DND-41 (cell line): ENCODE measurements around the gene KRTAP22-1.

Source experiments
- EZH2 ChIP-seq: IDR thresholded peaks from 3 replicates; pipeline ENCODE4 v1.6.1; 2012; ENCODE audit warnings: borderline replicate concordance, low read depth, mild to moderate bottlenecking, moderate library complexity, low read length, inconsistent platforms; ENCODE audit not compliant: severe bottlenecking
- TF ChIP-seq, protein P1 (sequence below): IDR thresholded peaks from 2 replicates; pipeline ENCODE4 v1.5.1; 2012; ENCODE audit warnings: borderline replicate concordance, low read length, moderate library complexity, mild to moderate bottlenecking; ENCODE audit not compliant: poor library complexity, severe bottlenecking; ENCODE audit errors: extremely low read depth

DNA sequence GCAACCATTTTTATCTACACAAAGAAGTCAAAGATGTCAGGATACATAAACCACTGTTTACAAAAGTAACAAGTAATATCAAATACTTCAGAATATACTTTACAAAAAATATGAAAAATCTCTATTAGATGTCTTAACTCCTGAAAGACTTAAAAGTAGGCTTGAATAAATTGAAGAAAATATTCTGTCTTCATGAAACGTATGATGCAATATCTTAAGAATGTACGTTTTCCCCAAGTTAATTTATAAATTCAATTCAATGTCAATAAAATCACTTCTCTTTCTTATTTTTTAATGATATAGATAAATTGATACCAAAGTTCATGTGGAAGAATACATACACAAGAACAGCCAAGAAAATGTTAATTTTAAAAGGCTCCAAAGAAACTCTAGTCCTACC, 45.8 kb upstream of the KRTAP22-1 start:
- TF ChIP-seq, protein P1, sequence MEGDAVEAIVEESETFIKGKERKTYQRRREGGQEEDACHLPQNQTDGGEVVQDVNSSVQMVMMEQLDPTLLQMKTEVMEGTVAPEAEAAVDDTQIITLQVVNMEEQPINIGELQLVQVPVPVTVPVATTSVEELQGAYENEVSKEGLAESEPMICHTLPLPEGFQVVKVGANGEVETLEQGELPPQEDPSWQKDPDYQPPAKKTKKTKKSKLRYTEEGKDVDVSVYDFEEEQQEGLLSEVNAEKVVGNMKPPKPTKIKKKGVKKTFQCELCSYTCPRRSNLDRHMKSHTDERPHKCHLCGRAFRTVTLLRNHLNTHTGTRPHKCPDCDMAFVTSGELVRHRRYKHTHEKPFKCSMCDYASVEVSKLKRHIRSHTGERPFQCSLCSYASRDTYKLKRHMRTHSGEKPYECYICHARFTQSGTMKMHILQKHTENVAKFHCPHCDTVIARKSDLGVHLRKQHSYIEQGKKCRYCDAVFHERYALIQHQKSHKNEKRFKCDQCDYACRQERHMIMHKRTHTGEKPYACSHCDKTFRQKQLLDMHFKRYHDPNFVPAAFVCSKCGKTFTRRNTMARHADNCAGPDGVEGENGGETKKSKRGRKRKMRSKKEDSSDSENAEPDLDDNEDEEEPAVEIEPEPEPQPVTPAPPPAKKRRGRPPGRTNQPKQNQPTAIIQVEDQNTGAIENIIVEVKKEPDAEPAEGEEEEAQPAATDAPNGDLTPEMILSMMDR, result no peak
- TF ChIP-seq EZH2, result no peak
